Measurements from ENCODE around the gene TMEM165. TPM values are rescaled to one million over a fixed set of nuclear protein-coding genes. Genes with fewer than 3 reads are reported as not detected.

TMEM165 gene
- total and polyA plus RNA-seq, 9 of the 15 experiments (the other 6 are each of a cell fraction or from before 2014, with no cell fraction given): 21.3 to 145 (median 96.8) TPM

- Histone ChIP-seq H3K9me3 (replicated peaks; ENCODE audit: control insufficient read depth, insufficient read depth, low read depth, low read length) (no peaks in the 10 kb centered on the region), H3K27ac (ENCODE audit: extremely low read depth, low read depth, low read length) (no peak overlapping the region), H3K4me2 (ENCODE audit: insufficient read depth, low read length) (no peak overlapping the region), H3K79me2 (ENCODE audit: control insufficient read depth, insufficient read depth, low read length) (no peaks in the 10 kb centered on the region), H3K9me1 (ENCODE audit: control insufficient read depth, insufficient read depth, low read length) (no peaks in the 10 kb centered on the region), H3K36me3 (ENCODE audit: control insufficient read depth, insufficient read depth, low read length) (peaks cover 81% of the 10 kb centered on the region), H2AFZ (ENCODE audit: low read depth, low read length) (no peak overlapping the region), H3K4me3 (no peak overlapping the region), H3K4me1 (replicated peaks in 1 of 2; ENCODE audit: control insufficient read depth in 2 of 2, insufficient read depth in 2 of 2, low read length in 2 of 2) (peaks cover 9 to 10% of the 10 kb centered on the region in 2 experiments; a peak in 4 of 5 replicates), H3K27me3 (ENCODE audit: control insufficient read depth in 2 of 2, insufficient read depth in 2 of 2, low read length in 2 of 2) (no peaks in the 10 kb centered on the region), H3K9ac (ENCODE audit: insufficient read depth in 1 of 2, low read depth in 2 of 2, low read length in 2 of 2) (no peak overlapping the region), H4K20me1 (replicated peaks; ENCODE audit: control insufficient read depth, insufficient read depth, low read length) (no peaks in the 10 kb centered on the region)
- ChIA-PET CTCF (ENCODE audit: low intra/inter-chr PET ratio) (no interaction called here), POLR2A (interaction anchor here (1.6 kb wide), 2 partner anchors 10 to 15 kb away, joined by 5 to 7 read pairs; no protein-coding TSS in a partner anchor)
- ATAC-seq: no peak
- in situ Hi-C loops (cut with MboI) (no loop called here), intact Hi-C loops (cut with micrococcal nuclease) (loop anchor here (5.0 to 10.0 kb wide), 3 partner anchors 108 to 426 kb away; partner anchors contain the start of genes CLOCK and NMU)
- no peak for DNase-seq (ENCODE audit: extremely low read depth in 1 of 4, low spot score in 3 of 4)
- BruUV-seq (replicated peaks): no TSS peak
- TF ChIP-seq ETV5 (CRISPR knock-in tag; IDR thresholded peaks at IDR 0.05; ENCODE audit: low read depth): no peak
- TF ChIP-seq, protein P1, sequence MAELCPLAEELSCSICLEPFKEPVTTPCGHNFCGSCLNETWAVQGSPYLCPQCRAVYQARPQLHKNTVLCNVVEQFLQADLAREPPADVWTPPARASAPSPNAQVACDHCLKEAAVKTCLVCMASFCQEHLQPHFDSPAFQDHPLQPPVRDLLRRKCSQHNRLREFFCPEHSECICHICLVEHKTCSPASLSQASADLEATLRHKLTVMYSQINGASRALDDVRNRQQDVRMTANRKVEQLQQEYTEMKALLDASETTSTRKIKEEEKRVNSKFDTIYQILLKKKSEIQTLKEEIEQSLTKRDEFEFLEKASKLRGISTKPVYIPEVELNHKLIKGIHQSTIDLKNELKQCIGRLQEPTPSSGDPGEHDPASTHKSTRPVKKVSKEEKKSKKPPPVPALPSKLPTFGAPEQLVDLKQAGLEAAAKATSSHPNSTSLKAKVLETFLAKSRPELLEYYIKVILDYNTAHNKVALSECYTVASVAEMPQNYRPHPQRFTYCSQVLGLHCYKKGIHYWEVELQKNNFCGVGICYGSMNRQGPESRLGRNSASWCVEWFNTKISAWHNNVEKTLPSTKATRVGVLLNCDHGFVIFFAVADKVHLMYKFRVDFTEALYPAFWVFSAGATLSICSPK (IDR thresholded peaks at IDR 0.05; ENCODE audit: borderline replicate concordance): no peak
- no peak for FAIRE-seq
Observed at GRCh38 chr4:55439023-55439422, 43.3 kb downstream of the TMEM165 start.

- H3K9me3 ChIP-seq (replicated peaks; ENCODE audit: control insufficient read depth, insufficient read depth, low read depth, low read length): no peaks in the 10 kb centered on the region
- in situ Hi-C loops (cut with MboI): no loop called here
- WGBS (ENCODE audit: insufficient coverage, low coverage, missing lambda C conversion rate): 100% methylated on average over 2 of the region's 2 CpGs
- TF ChIP-seq NFE2L1 (tag; IDR thresholded peaks at IDR 0.05; ENCODE audit: borderline replicate concordance, low read depth): no peak
- no peak overlapping the region for H3K27ac ChIP-seq (ENCODE audit: extremely low read depth, low read depth, low read length)
- FAIRE-seq (no peak), ATAC-seq (no peak), DNase-seq (ENCODE audit: extremely low read depth in 1 of 4, low spot score in 3 of 4) (no peak)
- peaks cover 9 to 10% of the 10 kb centered on the region in 2 experiments; a peak in 3 of 5 replicates for H3K4me1 ChIP-seq (replicated peaks in 1 of 2; ENCODE audit: control insufficient read depth in 2 of 2, insufficient read depth in 2 of 2, low read length in 2 of 2)
- H3K9me1 ChIP-seq (ENCODE audit: control insufficient read depth, insufficient read depth, low read length): no peaks in the 10 kb centered on the region
- CTCF ChIA-PET (ENCODE audit: low intra/inter-chr PET ratio): no interaction called here
- H3K4me2 ChIP-seq (ENCODE audit: insufficient read depth, low read length): no peak overlapping the region
- no peaks in the 10 kb centered on the region for H3K79me2 ChIP-seq (ENCODE audit: control insufficient read depth, insufficient read depth, low read length)
- H3K36me3 ChIP-seq (ENCODE audit: control insufficient read depth, insufficient read depth, low read length): peaks cover 73% of the 10 kb centered on the region
- intact Hi-C loops (cut with micrococcal nuclease): loop anchor here (5.0 to 10.0 kb wide), 2 partner anchors 96 to 297 kb away; partner anchors contain the start of gene SRD5A3
- no peak overlapping the region for H3K9ac ChIP-seq (ENCODE audit: insufficient read depth in 1 of 2, low read depth in 2 of 2, low read length in 2 of 2)
- no peak overlapping the region for H2AFZ ChIP-seq (ENCODE audit: low read depth, low read length)
- H3K27me3 ChIP-seq (ENCODE audit: control insufficient read depth in 2 of 2, insufficient read depth in 2 of 2, low read length in 2 of 2): no peaks in the 10 kb centered on the region
- no peak overlapping the region for H3K4me3 ChIP-seq
- no TSS peak for BruUV-seq (replicated peaks)
- POLR2A ChIA-PET: interaction anchor here (1.0 kb wide), 1 partner anchor 11 kb away, joined by 3 read pairs; no protein-coding TSS in a partner anchor
- no peaks in the 10 kb centered on the region for H4K20me1 ChIP-seq (replicated peaks; ENCODE audit: control insufficient read depth, insufficient read depth, low read length)
Observed at GRCh38 chr4:55440786-55441185, 45.0 kb downstream of the TMEM165 start.
